GM12878 (cell line): Measurements from ENCODE around the gene KIF12. TPM values are rescaled to one million over a fixed set of nuclear protein-coding genes. Genes with fewer than 3 reads are reported as not detected.

ENCODE experiments used
- ATAC-seq: fragments of 200-7000 bp; cut with Tn5 transposase; 3 replicates; pipeline ENCODE4 v1.9.1; 2020; ENCODE audit warnings: mild to moderate bottlenecking, moderate library complexity
- BruUV-seq: library from RNA; stranded (reverse); fragments of 400-500 nt; replicated peaks from 2 replicates; lab custom pipeline; 2021; lab: Mats Ljungman, UMichigan
- CTCF ChIA-PET: fragments of 300-600 bp; sonication (Branson Sonifier 250); formaldehyde crosslinking; extraction: SDS; loops from one replicate; lab custom pipeline; 2021; ENCODE audit warnings: inconsistent platforms; lab: Yijun Ruan, JAX
- POLR2A ChIA-PET: fragments of 350-600 bp; formaldehyde crosslinking; extraction: SDS; loops from one replicate; lab custom pipeline; 2021; ENCODE audit warnings: inconsistent platforms; lab: Charles Lee
- RAD21 ChIA-PET: fragments of 300-600 bp; sonication (Branson Sonifier 250); formaldehyde crosslinking; loops from one replicate; lab custom pipeline; 2023; ENCODE audit warnings: antibody characterized with exemption; ENCODE audit not compliant: unreplicated experiment; lab: Charles Lee
- SMC1A ChIA-PET: fragments of 300-600 bp; sonication (Branson Sonifier 250); formaldehyde crosslinking; loops from one replicate; lab custom pipeline; 2023; ENCODE audit not compliant: unreplicated experiment, uncharacterized antibody; lab: Charles Lee
- DNase-seq: peaks from one replicate; pipeline ENCODE4 v3.0.0-alpha.2; 2011; ENCODE audit warnings: low read depth, low spot score
- FAIRE-seq: peaks from 3 replicates; lab custom pipeline; 2011; peaks lifted over from hg19 to GRCh38; lab: Jason Lieb, UNC
- H2AFZ ChIP-seq: 2 replicates; pipeline ENCODE4 v1.6.0; 2011; ENCODE audit warnings: low read depth, low read length, control low read depth; ENCODE audit not compliant: control insufficient read depth
- H3K27ac ChIP-seq: 2 replicates; pipeline ENCODE4 v1.5.1; 2011; ENCODE audit warnings: control low read depth; ENCODE audit not compliant: control insufficient read depth, insufficient read depth
- H3K27me3 ChIP-seq, 2 experiments: replicated peaks in 1 of 2; 2 replicates each; pipeline versions ENCODE4 v1.6.0 to v1.6.1; 2011; ENCODE audit warnings: low read length in 1 of 2; ENCODE audit not compliant: control insufficient read depth in 2 of 2, insufficient read depth in 2 of 2
- H3K36me3 ChIP-seq, 2 experiments: 2 replicates each; pipeline ENCODE4 v1.5.1; 2011; ENCODE audit warnings: low read length in 1 of 2; ENCODE audit not compliant: control insufficient read depth in 2 of 2, insufficient read depth in 2 of 2
- H3K4me1 ChIP-seq: 2 replicates; pipeline ENCODE4 v1.6.1; 2011; ENCODE audit warnings: mild to moderate bottlenecking, low read length, moderate library complexity, mixed read lengths; ENCODE audit not compliant: control insufficient read depth, insufficient read depth
- H3K4me2 ChIP-seq: 2 replicates; pipeline ENCODE4 v1.6.0; 2011; ENCODE audit warnings: control low read depth; ENCODE audit not compliant: control insufficient read depth, insufficient read depth
- H3K4me3 ChIP-seq: fragments of 200-600 bp; sonication (generic); 2 replicates; pipeline ENCODE4 v1.5.1; 2016
- H3K79me2 ChIP-seq: 2 replicates; pipeline ENCODE4 v1.6.0; 2011; ENCODE audit warnings: low read length; ENCODE audit not compliant: control insufficient read depth, insufficient read depth
- H3K9ac ChIP-seq: 2 replicates; pipeline ENCODE4 v1.8.0; 2011; ENCODE audit warnings: low read length, control low read depth, mixed read lengths; ENCODE audit not compliant: control insufficient read depth, insufficient read depth
- H3K9me3 ChIP-seq: replicated peaks from 3 replicates; pipeline ENCODE4 v1.5.1; 2011; ENCODE audit warnings: mild to moderate bottlenecking, low read length; ENCODE audit not compliant: control insufficient read depth, insufficient read depth
- H4K20me1 ChIP-seq: 2 replicates; pipeline ENCODE4 v1.6.0; 2011; ENCODE audit not compliant: control insufficient read depth, insufficient read depth
- EZH2 ChIP-seq: IDR thresholded peaks from 2 replicates; pipeline ENCODE4 v1.6.1; 2012; ENCODE audit warnings: low read depth, mild to moderate bottlenecking, control low read depth, inconsistent platforms, low read length, borderline replicate concordance; ENCODE audit not compliant: control insufficient read depth
- IKZF2 ChIP-seq, 2 experiments: fragments of 450-650 bp; IDR thresholded peaks; 2 replicates each; pipeline ENCODE4 v1.6.1; 2017; ENCODE audit warnings: mild to moderate bottlenecking in 2 of 2, moderate library complexity in 2 of 2
- JUND ChIP-seq: IDR thresholded peaks from 2 replicates; pipeline ENCODE4 v1.6.1; 2012; ENCODE audit warnings: low read depth, mild to moderate bottlenecking, low read length, improper control_type of control experiment, moderate library complexity
- MYB ChIP-seq: fragments of 150-350 bp; IDR thresholded peaks from 2 replicates; pipeline ENCODE4 v1.6.1; 2014; ENCODE audit warnings: mild to moderate bottlenecking, low read depth, low read length, borderline replicate concordance
- NFXL1 ChIP-seq: fragments of 450-650 bp; IDR thresholded peaks from 2 replicates; pipeline ENCODE4 v1.6.1; 2017; ENCODE audit warnings: antibody characterized with exemption, mild to moderate bottlenecking, borderline replicate concordance
- POLR2AphosphoS2 ChIP-seq: IDR thresholded peaks from 2 replicates; pipeline ENCODE4 v1.6.1; 2011; ENCODE audit warnings: low read depth, mild to moderate bottlenecking, low read length, improper control_type of control experiment, moderate library complexity
- SREBF1 ChIP-seq: IDR thresholded peaks from 2 replicates; pipeline ENCODE4 v1.6.1; 2012; ENCODE audit warnings: mild to moderate bottlenecking, low read length
- TARDBP ChIP-seq: IDR thresholded peaks from 2 replicates; pipeline ENCODE4 v1.6.1; 2016; ENCODE audit warnings: borderline replicate concordance
- TCF12 ChIP-seq: IDR thresholded peaks from 2 replicates; pipeline ENCODE4 v1.6.1; 2011; ENCODE audit warnings: low read depth, mild to moderate bottlenecking, low read length
- ZBED1 ChIP-seq: IDR thresholded peaks from 2 replicates; pipeline ENCODE4 v1.6.1; 2016; ENCODE audit warnings: borderline replicate concordance
- ZNF622 ChIP-seq: fragments of 450-650 bp; IDR thresholded peaks from 2 replicates; pipeline ENCODE4 v1.6.1; 2017; ENCODE audit warnings: mild to moderate bottlenecking, inconsistent platforms
- WGBS: methylation state at CpG from one replicate; pipeline ENCODE4 v1.1.6; 2016; ENCODE audit warnings: low lambda C conversion rate; ENCODE audit not compliant: insufficient replicate concordance, insufficient coverage; ENCODE audit errors: missing lambda C conversion rate; 5-methylcytosine and 5-hydroxymethylcytosine counted together
- in situ Hi-C: fragments of 300-500 bp; cut with MboI; formaldehyde crosslinking; loops from 9 replicates; pipeline ENCODE4 v1.14.3; 2018; ENCODE audit warnings: mixed read lengths
- intact Hi-C: fragments of 100-400 bp; cut with micrococcal nuclease; formaldehyde crosslinking; loops from one replicate; pipeline ENCODE4 v1.14.2; 2022; ENCODE audit not compliant: unreplicated experiment
- polyA plus RNA-seq, 11 experiments: library from polyadenylated mRNA; depleted of rRNA in 4 of 11; unstranded in 6 of 11; stranded (reverse) in 5 of 11; fragments of >200 nt; fragmentation: Nextera tagmentation in 4 of 11; fragmentation: Illumina TruSeq in 1 of 11; extraction: Ambion mirVana in 4 of 11; extraction: Trizol in 1 of 11; gene quantifications; 1 replicate in 1 of 11; 2 replicates in 10 of 11; pipeline versions ENCODE4 v1.2.1 to v1.2.3, GENCODE V29; 2011 to 2016; ENCODE audit warnings: inconsistent platforms in 2 of 11, missing spikeins in 2 of 11, low read depth in 1 of 11
- total RNA-seq, 4 experiments: library from RNA; depleted of rRNA in 3 of 4; stranded (reverse); fragments of >200 nt in 3 of 4; fragmentation: Illumina TruSeq in 1 of 4; extraction: Trizol in 1 of 4; gene quantifications; 2 replicates each; pipeline versions ENCODE4 v1.2.1 to v1.2.3, GENCODE V29; 2013 to 2021
- TF ChIP-seq, protein P1 (sequence below): IDR thresholded peaks from 2 replicates; pipeline ENCODE4 v1.6.1; 2011; ENCODE audit warnings: low read depth, mild to moderate bottlenecking, low read length, moderate library complexity, borderline replicate concordance; ENCODE audit errors: extremely low read depth

The KIF12 gene
- total and polyA plus RNA-seq, 10 of the 15 experiments (the other 5 are each of a cell fraction or from before 2014, with no cell fraction given) = not detected

DNA sequence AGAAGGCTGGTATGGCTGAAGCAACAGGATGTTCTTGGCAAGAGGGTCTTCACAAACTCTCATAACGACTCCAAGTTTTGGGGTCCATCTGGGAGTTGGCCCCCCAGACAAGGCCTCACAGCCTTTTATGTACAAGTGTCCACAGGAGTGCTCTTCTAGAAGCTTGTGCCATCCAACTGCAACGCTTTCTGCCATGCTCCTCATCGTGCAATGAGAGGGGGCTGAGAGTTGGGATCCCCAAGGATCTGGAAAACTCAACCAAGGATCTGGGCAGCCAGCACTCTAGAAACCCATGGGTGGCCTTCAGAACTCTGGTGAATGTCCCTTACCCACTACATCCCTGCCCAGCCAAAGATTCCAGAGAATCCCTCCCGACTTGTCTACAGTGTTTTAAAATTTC is 12.5 kb downstream of the KIF12 start (continued):
- no peak for TF ChIP-seq POLR2AphosphoS2
- TF ChIP-seq, protein P1, sequence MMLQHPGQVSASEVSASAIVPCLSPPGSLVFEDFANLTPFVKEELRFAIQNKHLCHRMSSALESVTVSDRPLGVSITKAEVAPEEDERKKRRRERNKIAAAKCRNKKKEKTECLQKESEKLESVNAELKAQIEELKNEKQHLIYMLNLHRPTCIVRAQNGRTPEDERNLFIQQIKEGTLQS = no peak
- no peak for TF ChIP-seq NFXL1
- no peak for TF ChIP-seq JUND
- TF ChIP-seq ZBED1 = no peak
- TF ChIP-seq TARDBP = no peak
- no peak for TF ChIP-seq IKZF2 (IDR thresholded peaks at IDR 0.05)
- TF ChIP-seq ZNF622 = no peak
- no peak for TF ChIP-seq EZH2
- TF ChIP-seq SREBF1 = no peak
- TF ChIP-seq TCF12 = no peak

DNA sequence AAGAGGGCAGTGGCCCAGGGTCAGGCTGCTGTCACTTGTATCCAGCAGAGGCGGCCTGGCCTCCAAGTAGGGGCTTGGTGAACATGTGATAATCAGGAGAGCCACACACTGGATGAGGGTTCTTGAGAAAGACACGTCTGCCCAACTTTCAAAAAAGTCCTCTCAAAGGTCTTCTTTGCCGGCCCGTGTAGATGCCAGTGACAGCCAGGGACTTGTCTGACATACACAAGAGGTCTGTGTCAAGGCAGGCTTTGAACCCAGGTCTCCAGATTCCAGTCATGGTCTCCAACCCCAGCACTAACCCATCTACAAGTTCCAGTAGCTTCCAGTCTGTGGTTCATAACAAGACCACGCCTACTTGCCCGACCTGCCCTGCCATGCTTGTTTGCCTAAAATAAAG is 13.1 kb downstream of the KIF12 start:
- BruUV-seq = no TSS peak
- Histone ChIP-seq H3K4me1 (no peaks in the 10 kb centered on the region), H3K4me3 (no peak overlapping the region), H3K27ac (no peak overlapping the region), H3K4me2 (no peak overlapping the region)
- no peak for DNase-seq
- TF ChIP-seq MYB = no peak
- TF ChIP-seq, all 136 proteins: peak for 0
- in situ Hi-C loops (loop anchor here (25.0 kb wide), 1 partner anchor 201 kb away; no protein-coding TSS in a partner anchor), intact Hi-C loops (no loop called here)
- FAIRE-seq (no peak), ATAC-seq (no peak)
- Histone ChIP-seq H3K9ac (no peak overlapping the region), H4K20me1 (no peaks in the 10 kb centered on the region), H3K27me3 (peaks cover 0 to 5% of the 10 kb centered on the region in 2 experiments; a peak in 3 of 4 replicates), H2AFZ (no peak overlapping the region), H3K9me3 (no peaks in the 10 kb centered on the region), H3K36me3 (no peaks in the 10 kb centered on the region), H3K79me2 (no peaks in the 10 kb centered on the region)
- ChIA-PET POLR2A (no interaction called here), SMC1A (no interaction called here), RAD21 (no interaction called here), CTCF (no interaction called here)
- WGBS = 28% methylated on average over 6 of the region's 6 CpGs
